Gastrocnemius medialis (tissue), 4 donors: ENCODE data around the gene DIABLO.

Source experiments
- CTCF ChIP-seq, 5 experiments: fragments of 450-650 bp in 3 of 5; fragments of 200-600 bp in 2 of 5; sonication (generic) in 2 of 5; IDR thresholded peaks in 4 of 5; conservative IDR thresholded peaks in 1 of 5; 1 replicate in 4 of 5; 2 replicates in 1 of 5; pipeline ENCODE4 v1.5.1; 2016 to 2019; ENCODE audit warnings: antibody characterized with exemption in 5 of 5, mild to moderate bottlenecking in 3 of 5, moderate library complexity in 3 of 5
- POLR2A ChIP-seq, 2 donors: fragments of 450-650 bp; IDR thresholded peaks; one replicate each; pipeline ENCODE4 v1.6.1; 2017; ENCODE audit warnings: antibody characterized with exemption in 2 of 2, mild to moderate bottlenecking in 2 of 2, moderate library complexity in 2 of 2

GRCh38 chr12:122265886-122266229, 40.0 kb upstream of the DIABLO start:
- TF ChIP-seq CTCF (IDR thresholded peaks at IDR 0.05 in 4 of 5, conservative IDR thresholded peaks at IDR 0.05 in 1 of 5), result no peak
- no peak for TF ChIP-seq POLR2A (IDR thresholded peaks at IDR 0.05)
